SH-SY5Y (cell line): ENCODE results near the gene CELSR1.

Experiments used
- GATA2 ChIP-seq: IDR thresholded peaks from 2 replicates; pipeline ENCODE4 v1.6.1; 2011; ENCODE audit warnings: mild to moderate bottlenecking, low read depth, low read length
- GATA3 ChIP-seq: IDR thresholded peaks from 2 replicates; pipeline ENCODE4 v1.6.1; 2011; ENCODE audit warnings: low read depth, mild to moderate bottlenecking, low read length, moderate library complexity

DNA sequence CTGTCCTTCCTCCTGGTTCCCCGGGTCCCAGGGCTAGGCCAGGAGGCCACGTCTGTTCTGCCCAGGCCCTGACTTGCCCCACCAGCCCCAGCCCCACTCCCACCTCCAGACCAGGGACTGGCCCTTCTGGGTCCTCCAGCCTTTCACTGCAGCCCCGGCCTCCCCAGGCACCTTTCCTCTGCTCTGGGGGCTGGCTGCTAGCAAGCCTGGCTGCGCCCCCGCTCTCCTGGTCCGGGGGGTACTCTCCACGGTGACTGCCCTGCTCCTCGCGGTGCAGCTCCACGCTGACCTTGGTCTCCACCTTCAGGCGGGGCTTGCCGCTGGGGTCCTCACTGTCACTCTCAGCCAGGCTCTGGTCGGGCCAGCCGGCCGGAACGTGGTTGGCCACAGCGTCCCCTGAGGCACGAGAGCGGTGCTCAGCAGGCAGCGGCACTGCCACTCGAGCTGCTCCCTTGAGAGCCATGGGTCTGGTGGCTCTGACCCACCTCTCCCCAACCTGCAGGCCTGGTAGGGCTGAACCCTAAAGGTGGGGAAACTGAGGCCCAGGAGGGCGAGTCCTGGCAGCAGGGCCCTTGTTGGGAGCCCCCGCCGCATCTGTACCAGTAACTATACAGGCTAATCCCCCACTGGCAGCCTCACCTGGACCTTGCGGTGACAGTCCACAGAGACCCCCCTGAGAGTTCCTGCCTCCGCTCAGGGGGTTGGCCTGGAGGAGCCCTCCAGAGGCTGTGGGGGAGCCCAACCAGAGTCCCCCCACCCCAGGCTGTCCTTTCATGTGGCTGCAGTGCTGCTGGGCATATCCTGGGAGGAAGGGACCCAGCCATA lies 172.9 kb downstream of the CELSR1 start:
- TF ChIP-seq GATA2: no peak
- no peak for TF ChIP-seq GATA3
